Fibroblast of lung (primary cell): ENCODE results near the gene MKLN1.

ENCODE experiments used
- EZH2 ChIP-seq: IDR thresholded peaks from 2 replicates; pipeline ENCODE4 v1.5.1; 2012; ENCODE audit warnings: low read length, control low read depth, mild to moderate bottlenecking; ENCODE audit errors: missing control alignments
- TF ChIP-seq, protein P1 (sequence below), 2 donors: IDR thresholded peaks in 1 of 2; conservative IDR thresholded peaks in 1 of 2; 1 replicate in 1 of 2; 2 replicates in 1 of 2; pipeline ENCODE4 v1.5.1; 2011 to 2012; ENCODE audit warnings: low read length in 2 of 2, control low read depth in 1 of 2, inconsistent platforms in 1 of 2, low read depth in 1 of 2, mild to moderate bottlenecking in 1 of 2

DNA sequence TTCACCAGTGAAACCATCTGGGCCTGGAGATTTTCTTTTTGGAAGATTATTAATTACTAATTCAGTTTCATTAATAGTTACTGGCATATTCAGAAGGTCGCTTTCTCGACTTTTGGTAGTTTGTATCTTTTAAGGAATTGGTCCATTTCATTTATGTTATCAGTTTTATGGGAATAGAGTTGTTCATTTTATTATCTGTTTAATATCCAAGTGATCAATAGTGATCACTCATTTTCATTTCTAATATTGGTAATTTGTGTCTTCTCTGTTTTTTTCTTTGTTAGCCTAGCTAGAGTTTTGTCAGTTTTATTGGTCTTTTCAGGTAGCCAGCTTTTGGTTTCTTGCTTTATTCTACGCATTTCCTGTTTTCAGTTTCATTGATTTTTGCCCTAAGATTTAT lies 31.0 kb downstream of the MKLN1 start:
- TF ChIP-seq, protein P1, sequence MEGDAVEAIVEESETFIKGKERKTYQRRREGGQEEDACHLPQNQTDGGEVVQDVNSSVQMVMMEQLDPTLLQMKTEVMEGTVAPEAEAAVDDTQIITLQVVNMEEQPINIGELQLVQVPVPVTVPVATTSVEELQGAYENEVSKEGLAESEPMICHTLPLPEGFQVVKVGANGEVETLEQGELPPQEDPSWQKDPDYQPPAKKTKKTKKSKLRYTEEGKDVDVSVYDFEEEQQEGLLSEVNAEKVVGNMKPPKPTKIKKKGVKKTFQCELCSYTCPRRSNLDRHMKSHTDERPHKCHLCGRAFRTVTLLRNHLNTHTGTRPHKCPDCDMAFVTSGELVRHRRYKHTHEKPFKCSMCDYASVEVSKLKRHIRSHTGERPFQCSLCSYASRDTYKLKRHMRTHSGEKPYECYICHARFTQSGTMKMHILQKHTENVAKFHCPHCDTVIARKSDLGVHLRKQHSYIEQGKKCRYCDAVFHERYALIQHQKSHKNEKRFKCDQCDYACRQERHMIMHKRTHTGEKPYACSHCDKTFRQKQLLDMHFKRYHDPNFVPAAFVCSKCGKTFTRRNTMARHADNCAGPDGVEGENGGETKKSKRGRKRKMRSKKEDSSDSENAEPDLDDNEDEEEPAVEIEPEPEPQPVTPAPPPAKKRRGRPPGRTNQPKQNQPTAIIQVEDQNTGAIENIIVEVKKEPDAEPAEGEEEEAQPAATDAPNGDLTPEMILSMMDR (conservative IDR thresholded peaks at IDR 0.05 in 1 of 2, IDR thresholded peaks at IDR 0.05 in 1 of 2; ENCODE audit: low read depth in 1 of 2, low read length in 2 of 2): no peak
- TF ChIP-seq EZH2: no peak
